IMR-90 (cell line): ENCODE results near the gene NDST1. TPM values are rescaled to one million over a fixed set of nuclear protein-coding genes. Genes with fewer than 3 reads are reported as not detected.
A peak's percentile ranks its signal among the peaks of the same experiment; 100 is the strongest.

Source experiments
- ATAC-seq: fragments of 200-7000 bp; cut with Tn5 transposase; 2 replicates; pipeline ENCODE4 v1.9.1; 2020; ENCODE audit warnings: low read depth, mild to moderate bottlenecking, moderate library complexity
- BruUV-seq: library from RNA; stranded (reverse); fragments of 400-500 nt; replicated peaks from 2 replicates; lab custom pipeline; 2021; lab: Mats Ljungman, UMichigan
- CTCF ChIA-PET: fragments of 300-600 bp; formaldehyde crosslinking; extraction: SDS; loops from one replicate; lab custom pipeline; 2021; ENCODE audit warnings: antibody characterized with exemption; lab: Yijun Ruan, JAX
- POLR2A ChIA-PET: fragments of 300-600 bp; sonication (Branson Sonifier 250); formaldehyde crosslinking; loops from one replicate; lab custom pipeline; 2022; ENCODE audit warnings: antibody characterized with exemption; ENCODE audit not compliant: unreplicated experiment; lab: Charles Lee
- DNase-seq: peaks from one replicate; pipeline ENCODE4 v3.0.0; 2013
- H2AFZ ChIP-seq: replicated peaks from 2 replicates; pipeline ENCODE3; 2013; ENCODE audit warnings: low read length, mild to moderate bottlenecking; ENCODE audit not compliant: poor library complexity
- H2AK5ac ChIP-seq: 2 replicates; pipeline ENCODE4 v1.6.1; 2013; ENCODE audit warnings: low read depth, low read length, inconsistent platforms
- H2AK9ac ChIP-seq: replicated peaks from 2 replicates; pipeline ENCODE3; 2013; ENCODE audit warnings: mild to moderate bottlenecking, low read depth, low read length, moderate library complexity; ENCODE audit not compliant: poor library complexity
- H2BK120ac ChIP-seq: 2 replicates; pipeline ENCODE4 v1.6.1; 2013; ENCODE audit warnings: low read depth, low read length, inconsistent platforms
- H2BK15ac ChIP-seq: 3 replicates; pipeline ENCODE4 v1.6.1; 2013; ENCODE audit warnings: low read depth, low read length, inconsistent platforms
- H2BK20ac ChIP-seq: 2 replicates; pipeline ENCODE4 v1.6.1; 2013; ENCODE audit warnings: low read depth, mild to moderate bottlenecking, inconsistent platforms, low read length, moderate library complexity
- H2BK5ac ChIP-seq: 2 replicates; pipeline ENCODE4 v1.6.1; 2013; ENCODE audit warnings: mild to moderate bottlenecking, low read depth, low read length, inconsistent platforms; ENCODE audit not compliant: poor library complexity, severe bottlenecking
- H3K14ac ChIP-seq: replicated peaks from 2 replicates; pipeline ENCODE4 v1.6.1; 2013; ENCODE audit warnings: low read depth, low read length, inconsistent platforms
- H3K18ac ChIP-seq: 2 replicates; pipeline ENCODE4 v1.6.1; 2013; ENCODE audit warnings: low read depth, low read length, control low read depth
- H3K23ac ChIP-seq: 2 replicates; pipeline ENCODE4 v1.6.1; 2013; ENCODE audit warnings: low read depth, low read length, inconsistent platforms
- H3K27ac ChIP-seq: 2 replicates; pipeline ENCODE4 v1.5.1; 2013; ENCODE audit warnings: mild to moderate bottlenecking, control low read depth, low read length; ENCODE audit not compliant: insufficient read depth
- H3K27me3 ChIP-seq: 2 replicates; pipeline ENCODE4 v1.6.1; 2013; ENCODE audit warnings: low read length; ENCODE audit not compliant: control insufficient read depth, insufficient read depth
- H3K36me3 ChIP-seq: 2 replicates; pipeline ENCODE4 v1.6.1; 2013; ENCODE audit warnings: low read length, mixed read lengths; ENCODE audit not compliant: control insufficient read depth, insufficient read depth
- H3K4ac ChIP-seq: 2 replicates; pipeline ENCODE4 v1.6.1; 2013; ENCODE audit warnings: low read depth, low read length, inconsistent platforms
- H3K4me1 ChIP-seq: 2 replicates; pipeline ENCODE4 v1.6.1; 2013; ENCODE audit warnings: low read length, mixed read lengths; ENCODE audit not compliant: control insufficient read depth, insufficient read depth
- H3K4me2 ChIP-seq: 2 replicates; pipeline ENCODE4 v1.6.1; 2013; ENCODE audit warnings: low read depth, mild to moderate bottlenecking, control low read depth, low read length, moderate library complexity
- H3K4me3 ChIP-seq: 2 replicates; pipeline ENCODE4 v1.5.1; 2013; ENCODE audit warnings: low read depth, mild to moderate bottlenecking, control low read depth, low read length, moderate library complexity; ENCODE audit not compliant: insufficient read depth
- H3K56ac ChIP-seq: 2 replicates; pipeline ENCODE4 v1.6.1; 2013; ENCODE audit warnings: low read length, inconsistent platforms; ENCODE audit not compliant: insufficient read depth; ENCODE audit errors: extremely low read depth
- H3K79me1 ChIP-seq, 2 experiments: 2 replicates each; pipeline ENCODE4 v1.6.1; 2013; ENCODE audit warnings: low read length in 2 of 2, inconsistent platforms in 1 of 2, low read depth in 1 of 2
- H3K9ac ChIP-seq: 2 replicates; pipeline ENCODE4 v1.6.1; 2013; ENCODE audit warnings: low read depth, low read length, control low read depth
- H3K9me1 ChIP-seq: 2 replicates; pipeline ENCODE4 v1.6.1; 2013; ENCODE audit warnings: low read length, inconsistent platforms; ENCODE audit not compliant: insufficient read depth
- H3K9me3 ChIP-seq: 2 replicates; pipeline ENCODE4 v1.6.1; 2013; ENCODE audit warnings: low read length; ENCODE audit not compliant: control insufficient read depth, insufficient read depth
- H4K20me1 ChIP-seq: 2 replicates; pipeline ENCODE4 v1.6.1; 2013; ENCODE audit warnings: low read length, inconsistent platforms; ENCODE audit not compliant: insufficient read depth
- H4K5ac ChIP-seq: 2 replicates; pipeline ENCODE4 v1.6.1; 2013; ENCODE audit warnings: mild to moderate bottlenecking, low read depth, low read length, control low read depth
- H4K8ac ChIP-seq, 2 experiments: 2 replicates each; pipeline ENCODE4 v1.6.1; 2013; ENCODE audit warnings: low read depth in 2 of 2, low read length in 2 of 2, control low read depth in 1 of 2, inconsistent platforms in 1 of 2
- H4K91ac ChIP-seq: 2 replicates; pipeline ENCODE4 v1.6.1; 2013; ENCODE audit warnings: low read depth, low read length, inconsistent platforms; ENCODE audit not compliant: insufficient read depth
- CEBPB ChIP-seq: IDR thresholded peaks from 2 replicates; pipeline ENCODE4 v1.6.1; 2012; ENCODE audit warnings: low read depth, low read length, improper control_type of control experiment
- CHD1 ChIP-seq: IDR thresholded peaks from 2 replicates; pipeline ENCODE4 v1.6.1; 2012; ENCODE audit warnings: low read depth, low read length, improper control_type of control experiment
- CTCF ChIP-seq: conservative IDR thresholded peaks from 2 replicates; pipeline ENCODE4 v1.5.1; 2012; ENCODE audit warnings: mild to moderate bottlenecking, low read depth, low read length, improper control_type of control experiment
- ELK1 ChIP-seq: fragments of 150-350 bp; IDR thresholded peaks from 2 replicates; pipeline ENCODE4 v1.6.1; 2016; ENCODE audit warnings: low read depth, mild to moderate bottlenecking, low read length, moderate library complexity, borderline replicate concordance
- FOS ChIP-seq: fragments of 150-350 bp; IDR thresholded peaks from 2 replicates; pipeline ENCODE4 v1.6.1; 2016; ENCODE audit warnings: low read depth, low read length
- MAFK ChIP-seq: IDR thresholded peaks from 2 replicates; pipeline ENCODE4 v1.6.1; 2012; ENCODE audit warnings: low read depth, low read length, improper control_type of control experiment
- MAZ ChIP-seq: IDR thresholded peaks from 2 replicates; pipeline ENCODE4 v1.6.1; 2012; ENCODE audit warnings: low read depth, mild to moderate bottlenecking, low read length, improper control_type of control experiment, moderate library complexity, borderline replicate concordance
- MXI1 ChIP-seq: IDR thresholded peaks from 2 replicates; pipeline ENCODE4 v1.6.1; 2012; ENCODE audit warnings: low read depth, mild to moderate bottlenecking, low read length, moderate library complexity, borderline replicate concordance
- NFE2L2 ChIP-seq: fragments of 150-350 bp; IDR thresholded peaks from 2 replicates; pipeline ENCODE4 v1.6.1; 2016; ENCODE audit warnings: low read depth, mild to moderate bottlenecking, low read length
- POLR2A ChIP-seq: IDR thresholded peaks from 2 replicates; pipeline ENCODE4 v1.6.1; 2012; ENCODE audit warnings: mild to moderate bottlenecking, low read depth, low read length
- RAD21 ChIP-seq: IDR thresholded peaks from 2 replicates; pipeline ENCODE4 v1.6.1; 2012; ENCODE audit warnings: low read length, improper control_type of control experiment
- RCOR1 ChIP-seq: IDR thresholded peaks from 2 replicates; pipeline ENCODE4 v1.6.1; 2012; ENCODE audit warnings: mild to moderate bottlenecking, low read length, improper control_type of control experiment; ENCODE audit not compliant: insufficient replicate concordance
- SMC3 ChIP-seq: fragments of 150-350 bp; IDR thresholded peaks from 2 replicates; pipeline ENCODE4 v1.6.1; 2016; ENCODE audit warnings: low read depth, mild to moderate bottlenecking, antibody characterized with exemption, low read length, moderate library complexity
- USF2 ChIP-seq: fragments of 150-350 bp; IDR thresholded peaks from 2 replicates; pipeline ENCODE4 v1.6.1; 2017; ENCODE audit warnings: mild to moderate bottlenecking, antibody characterized with exemption, low read length, low read depth
- WGBS, 2 experiments: methylation state at CpG; one replicate each; pipeline versions ENCODE4 v1.1.5 to v1.1.7; 2013; ENCODE audit warnings: missing lambda C conversion rate in 2 of 2; ENCODE audit not compliant: insufficient read length in 1 of 2; ENCODE audit errors: extremely low coverage in 2 of 2; 5-methylcytosine and 5-hydroxymethylcytosine counted together
- dilution Hi-C: fragments of 300-500 bp; cut with HindIII; formaldehyde crosslinking; loops from one replicate; pipeline ENCODE4 v1.14.3; 2018; ENCODE audit warnings: low sequenced_read_pairs; ENCODE audit not compliant: unreplicated experiment
- in situ Hi-C: fragments of 300-500 bp; cut with MboI; formaldehyde crosslinking; loops from 3 replicates; pipeline ENCODE4 v1.14.3; 2019; ENCODE audit warnings: low sequenced_read_pairs, inconsistent platforms, mixed read lengths
- intact Hi-C: fragments of 100-400 bp; cut with micrococcal nuclease; formaldehyde crosslinking; loops from 2 replicates; pipeline ENCODE4 v1.10.0; 2022
- polyA plus RNA-seq, 3 experiments: library from polyadenylated mRNA; depleted of rRNA; stranded (reverse); fragments of >200 nt; gene quantifications; 2 replicates each; pipeline ENCODE4 v1.2.3, GENCODE V29; 2012; ENCODE audit warnings: low replicate concordance in 1 of 3
- total RNA-seq: library from RNA; depleted of rRNA; stranded (reverse); fragments of >200 nt; gene quantifications from 2 replicates; pipeline ENCODE4 v1.2.3, GENCODE V29; 2012

Gene NDST1
- total and polyA plus RNA-seq, 2 of the 4 experiments (the other 2 are of a cell fraction) = 30.5 to 80.4 TPM

DNA sequence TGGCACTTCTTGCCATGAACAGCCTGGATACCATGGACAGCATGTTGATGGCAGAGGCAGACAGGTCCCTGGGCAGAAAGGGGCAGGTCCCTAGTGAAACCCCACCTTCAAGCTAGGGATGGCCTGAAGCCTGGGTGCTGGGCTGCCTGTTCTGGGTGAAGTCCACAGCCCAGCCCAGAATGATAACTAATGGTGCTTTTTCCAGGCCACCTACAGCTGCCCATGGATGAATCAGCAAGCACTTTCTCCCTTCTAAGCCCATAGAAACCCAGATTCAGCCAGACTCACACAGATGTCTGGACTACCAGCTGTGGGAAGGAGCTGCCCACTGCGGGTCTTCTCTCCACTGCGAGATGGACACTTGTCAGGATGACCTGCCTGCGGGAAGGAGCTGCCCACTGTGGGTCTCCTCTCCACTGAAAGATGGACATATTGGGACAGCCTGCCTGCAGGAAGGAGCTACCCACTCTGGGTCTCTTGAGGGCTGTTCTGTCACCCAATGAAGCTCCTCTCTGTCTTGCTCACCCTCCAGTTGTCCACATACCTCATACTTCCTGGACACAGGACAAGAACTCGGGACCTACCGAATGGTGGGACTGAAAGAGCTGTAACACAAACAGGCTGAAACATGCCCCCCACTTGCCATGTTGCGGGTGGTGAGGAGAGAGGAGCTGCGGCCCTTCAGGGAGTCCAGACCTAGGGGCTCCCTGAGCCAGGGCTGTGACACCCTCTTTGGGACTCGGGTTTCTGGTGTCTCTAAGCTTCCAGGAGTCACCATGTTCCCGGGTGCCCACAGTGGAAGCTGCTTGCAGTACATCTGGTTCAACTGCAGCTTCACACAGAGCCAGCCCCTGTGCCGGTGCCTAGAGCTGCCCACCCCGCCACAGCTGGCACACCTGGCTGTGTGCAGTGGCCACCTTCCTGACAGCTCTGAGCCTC, 71.8 kb downstream of the NDST1 start:
- ChIA-PET CTCF (interaction anchor here (1.5 kb wide), 1 partner anchor 41 kb away, joined by 4 read pairs; no protein-coding TSS in a partner anchor), POLR2A (no interaction called here)
- Histone ChIP-seq H2BK120ac (no peak overlapping the region), H3K36me3 (no peaks in the 10 kb centered on the region), H3K14ac (no peak overlapping the region), H3K27me3 (peaks cover 12% of the 10 kb centered on the region), H2BK20ac (no peak overlapping the region), H2AK9ac (no peak overlapping the region), H3K4me3 (no peak overlapping the region), H3K23ac (no peak overlapping the region), H2BK15ac (no peak overlapping the region), H3K18ac (no peak overlapping the region), H3K27ac (no peak overlapping the region), H4K91ac (no peak overlapping the region), H3K56ac (no peak overlapping the region), H3K9me3 (no peaks in the 10 kb centered on the region), H3K4me1 (peaks cover 8% of the 10 kb centered on the region), H2AFZ (no peak overlapping the region), H3K9me1 (no peaks in the 10 kb centered on the region; the same call in 1 of the 2 replicates), H4K20me1 (no peaks in the 10 kb centered on the region), H4K8ac (no peak overlapping the region), H3K9ac (no peak overlapping the region), H3K4ac (no peak overlapping the region), H2AK5ac (no peak overlapping the region; the same call in 1 of the 2 replicates), H3K79me1 (no peaks in the 10 kb centered on the region), H3K4me2 (no peak overlapping the region), H2BK5ac (no peak overlapping the region), H4K5ac (no peak overlapping the region)
- 96% methylated on average over 6 of the region's 11 CpGs; no CpG with 5 or more reads in 1 of the 2 experiments for WGBS, 2 experiments
- ATAC-seq (peak; percentile 36), DNase-seq (no peak)
- dilution Hi-C loops (no loop called here), in situ Hi-C loops (no loop called here), intact Hi-C loops (no loop called here)
- BruUV-seq = no TSS peak
- no peak for TF ChIP-seq MAZ
- no peak for TF ChIP-seq MAFK
- TF ChIP-seq RCOR1 = no peak
- no peak for TF ChIP-seq FOS
- no peak for TF ChIP-seq CHD1
- no peak for TF ChIP-seq CEBPB
- TF ChIP-seq ELK1 = no peak
- TF ChIP-seq MXI1 = no peak
- TF ChIP-seq USF2 = no peak
- no peak for TF ChIP-seq SMC3
- TF ChIP-seq POLR2A = no peak
- no peak for TF ChIP-seq CTCF
- TF ChIP-seq RAD21 = no peak
- TF ChIP-seq NFE2L2 = no peak
